SK-N-SH (cell line): ENCODE results near the gene ADNP2. TPM values are rescaled to one million over a fixed set of nuclear protein-coding genes. Genes with fewer than 3 reads are reported as not detected.

ENCODE experiments used
- CTCF ChIA-PET: fragments of 300-600, 350-600 bp; formaldehyde crosslinking; extraction: SDS; loops from one replicate; lab custom pipeline; 2021; lab: Yijun Ruan, JAX
- POLR2A ChIA-PET: fragments of 350-600 bp; sonication (Branson Sonifier 250); formaldehyde crosslinking; extraction: SDS; loops from one replicate; lab custom pipeline; 2020; ENCODE audit warnings: antibody characterized with exemption, inconsistent platforms; lab: Yijun Ruan, JAX
- DNase-seq: peaks from one replicate; pipeline ENCODE4 v3.0.0; 2012
- H2AFZ ChIP-seq: fragments of 200-600 bp; sonication (generic); 2 replicates; pipeline ENCODE4 v1.8.1; 2016; ENCODE audit warnings: antibody characterized with exemption, mild to moderate bottlenecking, low read depth
- H3F3A ChIP-seq: fragments of 200-600 bp; sonication (generic); replicated peaks from 2 replicates; pipeline ENCODE3; 2016; ENCODE audit warnings: antibody characterized with exemption, mild to moderate bottlenecking; ENCODE audit not compliant: insufficient read depth
- H3K27ac ChIP-seq, 2 experiments: fragments of 200-500 bp in 1 of 2; fragments of 200-600 bp in 1 of 2; sonication (Bioruptor generic) in 1 of 2; sonication (generic), shearing (Covaris generic) in 1 of 2; 2 replicates each; pipeline versions ENCODE4 v1.5.1 to v1.6.1; 2014 to 2016; ENCODE audit warnings: low read depth in 2 of 2, inconsistent platforms in 1 of 2, low read length in 1 of 2, mild to moderate bottlenecking in 1 of 2, mixed read lengths in 1 of 2
- H3K27me3 ChIP-seq: fragments of 200-600 bp; sonication (generic), shearing (Covaris generic); 2 replicates; pipeline ENCODE4 v1.6.1; 2016; ENCODE audit warnings: mixed run types; ENCODE audit not compliant: insufficient read depth
- H3K36me3 ChIP-seq, 2 experiments: fragments of 200-500 bp in 1 of 2; fragments of 200-600 bp in 1 of 2; sonication (Bioruptor generic) in 1 of 2; sonication (generic) in 1 of 2; replicated peaks in 1 of 2; 2 replicates each; pipeline versions ENCODE3 to v1.5.1; 2014 to 2016; ENCODE audit warnings: low read length in 1 of 2, mild to moderate bottlenecking in 1 of 2; ENCODE audit not compliant: insufficient read depth in 2 of 2, control insufficient read depth in 1 of 2
- H3K4me1 ChIP-seq, 2 experiments: fragments of 200-500 bp in 1 of 2; fragments of 200-600 bp in 1 of 2; sonication (Bioruptor generic) in 1 of 2; sonication (generic), shearing (Covaris generic) in 1 of 2; 2 replicates each; pipeline versions ENCODE4 v1.5.1 to v1.6.1; 2014 to 2016; ENCODE audit warnings: low read depth in 1 of 2, low read length in 1 of 2, mixed run types in 1 of 2; ENCODE audit not compliant: insufficient read depth in 2 of 2, control insufficient read depth in 1 of 2
- H3K4me2 ChIP-seq: fragments of 200-600 bp; sonication (generic), shearing (Covaris generic); 2 replicates; pipeline ENCODE4 v1.6.1; 2017; ENCODE audit warnings: mixed run types
- H3K4me3 ChIP-seq, 2 experiments: fragments of 200-500 bp in 1 of 2; fragments of 200-600 bp in 1 of 2; sonication (Bioruptor generic) in 1 of 2; sonication (generic), shearing (Covaris generic) in 1 of 2; 2 replicates each; pipeline versions ENCODE4 v1.5.1 to v1.8.1; 2014 to 2016; ENCODE audit warnings: low read depth in 2 of 2, inconsistent platforms in 1 of 2, low read length in 1 of 2, mild to moderate bottlenecking in 1 of 2, mixed read lengths in 1 of 2, moderate library complexity in 1 of 2
- H3K79me2 ChIP-seq: fragments of 200-600 bp; sonication (generic); 2 replicates; pipeline ENCODE4 v1.8.1; 2017; ENCODE audit warnings: mild to moderate bottlenecking; ENCODE audit not compliant: insufficient read depth
- H3K9ac ChIP-seq: fragments of 200-600 bp; sonication (generic); 2 replicates; pipeline ENCODE4 v1.6.1; 2017; ENCODE audit warnings: mixed run types
- H3K9me2 ChIP-seq: fragments of 200-600 bp; sonication (generic); 2 replicates; pipeline ENCODE4 v1.6.1; 2017; ENCODE audit warnings: mixed run types
- H3K9me3 ChIP-seq: fragments of 200-600 bp; sonication (generic); 2 replicates; pipeline ENCODE4 v1.6.1; 2017; ENCODE audit warnings: mixed run types, mild to moderate bottlenecking, moderate library complexity
- H4K20me1 ChIP-seq: fragments of 200-600 bp; sonication (generic); 2 replicates; pipeline ENCODE4 v1.6.1; 2017; ENCODE audit warnings: mild to moderate bottlenecking, mixed run types; ENCODE audit not compliant: insufficient read depth
- CHD2 ChIP-seq: fragments of 150-350 bp; IDR thresholded peaks from 2 replicates; pipeline ENCODE4 v1.6.1; 2018; ENCODE audit warnings: low read length; ENCODE audit not compliant: partially characterized antibody
- EP300 ChIP-seq, 2 experiments: IDR thresholded peaks; 2 replicates each; pipeline versions ENCODE4 v1.4.0 to v1.6.1; 2012; ENCODE audit warnings: borderline replicate concordance in 1 of 2, low read depth in 1 of 2, low read length in 1 of 2
- EZH2phosphoT487 ChIP-seq: fragments of 200-600 bp; sonication (generic); IDR thresholded peaks from 2 replicates; pipeline ENCODE4 v1.6.1; 2017; ENCODE audit warnings: low read depth, mixed run types, mild to moderate bottlenecking, antibody characterized with exemption, moderate library complexity, borderline replicate concordance
- FOSL2 ChIP-seq: IDR thresholded peaks from 2 replicates; pipeline ENCODE4 v1.4.0; 2012; ENCODE audit warnings: low read depth, mild to moderate bottlenecking, moderate library complexity, borderline replicate concordance
- FOXJ3 ChIP-seq: sonication (generic); formaldehyde crosslinking; IDR thresholded peaks from 2 replicates; pipeline ENCODE4 v1.5.1; 2020; ENCODE audit warnings: mild to moderate bottlenecking, missing genetic modification reagents
- FOXM1 ChIP-seq: IDR thresholded peaks from 2 replicates; pipeline ENCODE4 v1.4.0; 2012; ENCODE audit warnings: low read depth, mild to moderate bottlenecking
- IRF3 ChIP-seq: fragments of 150-350 bp; IDR thresholded peaks from 2 replicates; pipeline ENCODE4 v1.6.1; 2016; ENCODE audit warnings: mild to moderate bottlenecking, low read depth, low read length
- JUND ChIP-seq: IDR thresholded peaks from 2 replicates; pipeline ENCODE4 v1.4.0; 2012
- MAX ChIP-seq: IDR thresholded peaks from 2 replicates; pipeline ENCODE4 v1.4.0; 2012; ENCODE audit warnings: low read depth
- MEF2A ChIP-seq: IDR thresholded peaks from 2 replicates; pipeline ENCODE4 v1.4.0; 2012; ENCODE audit warnings: low read depth, borderline replicate concordance
- MXI1 ChIP-seq: IDR thresholded peaks from 2 replicates; pipeline ENCODE4 v1.6.1; 2012; ENCODE audit warnings: mild to moderate bottlenecking, low read depth, low read length, improper control_type of control experiment
- NFIC ChIP-seq: IDR thresholded peaks from 2 replicates; pipeline ENCODE4 v1.4.0; 2012; ENCODE audit warnings: borderline replicate concordance
- PBX3 ChIP-seq: IDR thresholded peaks from 2 replicates; pipeline ENCODE4; 2012
- POLR2AphosphoS5 ChIP-seq: IDR thresholded peaks from 2 replicates; pipeline ENCODE4 v1.6.1; 2012; ENCODE audit warnings: low read depth, low read length
- RCOR1 ChIP-seq: fragments of 150-350 bp; IDR thresholded peaks from 2 replicates; pipeline ENCODE4 v1.6.1; 2017; ENCODE audit warnings: antibody characterized with exemption, low read length
- RXRA ChIP-seq: IDR thresholded peaks from 2 replicates; pipeline ENCODE4 v1.4.0; 2012; ENCODE audit warnings: low read depth, mild to moderate bottlenecking, borderline replicate concordance
- SMC3 ChIP-seq: IDR thresholded peaks from 2 replicates; pipeline ENCODE4 v1.6.1; 2012; ENCODE audit warnings: low read depth, low read length, improper control_type of control experiment
- TAF1 ChIP-seq: IDR thresholded peaks from 2 replicates; pipeline ENCODE4 v1.6.1; 2012; ENCODE audit warnings: low read depth, mild to moderate bottlenecking, low read length, moderate library complexity, borderline replicate concordance
- TEAD4 ChIP-seq: IDR thresholded peaks from 2 replicates; pipeline ENCODE4 v1.4.0; 2012; ENCODE audit warnings: mild to moderate bottlenecking, borderline replicate concordance; ENCODE audit not compliant: insufficient read depth
- USF1 ChIP-seq: IDR thresholded peaks from 2 replicates; pipeline ENCODE4 v1.4.0; 2012; ENCODE audit warnings: low read depth, borderline replicate concordance
- YY1 ChIP-seq: IDR thresholded peaks from 2 replicates; pipeline ENCODE4 v1.4.0; 2012; ENCODE audit warnings: low read depth, mild to moderate bottlenecking
- ZBTB33 ChIP-seq: IDR thresholded peaks from 2 replicates; pipeline ENCODE4 v1.4.0; 2012; ENCODE audit warnings: low read depth, borderline replicate concordance
- WGBS: methylation state at CpG from one replicate; pipeline ENCODE4 v1.1.6; 2017; ENCODE audit warnings: low lambda C conversion rate; 5-methylcytosine and 5-hydroxymethylcytosine counted together
- polyA plus RNA-seq, 3 experiments: library from polyadenylated mRNA; depleted of rRNA; stranded (reverse); fragments of >200 nt; gene quantifications; 2 replicates each; pipeline ENCODE4 v1.2.3, GENCODE V29; 2012

Gene ADNP2
- polyA plus RNA-seq, 1 of the 3 experiments (the other 2 are of a cell fraction), result 4.3 TPM

- H3K79me2 ChIP-seq, result no peaks in the 10 kb centered on the region
- no peak for DNase-seq
- ChIA-PET CTCF (interaction anchor here (1.0 to 2.6 kb wide), 2 partner anchors 8 to 12 kb away, joined by 9 to 17 read pairs; no protein-coding TSS in a partner anchor), POLR2A (no interaction called here)
- H3K4me2 ChIP-seq, result no peak overlapping the region
- no peak overlapping the region for H3K4me3 ChIP-seq
- H3K9me2 ChIP-seq, result no peaks in the 10 kb centered on the region
- H3K9me3 ChIP-seq, result no peaks in the 10 kb centered on the region
- H3K4me1 ChIP-seq, result no peaks in the 10 kb centered on the region
- no peaks in the 10 kb centered on the region for H3K27me3 ChIP-seq
- no peaks in the 10 kb centered on the region for H4K20me1 ChIP-seq
- TF ChIP-seq POLR2AphosphoS5 (no peak), FOSL2 (peak; percentile 45; the same call in 1 of the 2 replicates), EZH2phosphoT487 (no peak), MAX (no peak), CHD2 (no peak), RXRA (no peak)
- no peak overlapping the region for H2AFZ ChIP-seq
- no peak overlapping the region for H3K9ac ChIP-seq
- no peaks in the 10 kb centered on the region for H3F3A ChIP-seq
- no peaks in the 10 kb centered on the region for H3K36me3 ChIP-seq
- no peak overlapping the region for H3K27ac ChIP-seq
- WGBS, result 84% methylated on average over 17 of the region's 17 CpGs
Measured at GRCh38 chr18:80169607-80170006, 60.5 kb downstream of the ADNP2 start.

- no peaks in the 10 kb centered on the region for H3F3A ChIP-seq
- no peak for TF ChIP-seq EP300 (IDR thresholded peaks at IDR 0.05; ENCODE audit: borderline replicate concordance in 1 of 2, low read depth in 1 of 2, low read length in 1 of 2)
- TF ChIP-seq IRF3, result no peak
- no peak for TF ChIP-seq ZBTB33
- no peak for TF ChIP-seq FOSL2
- TF ChIP-seq JUND, result no peak
- no peak for TF ChIP-seq TEAD4
- no peak for TF ChIP-seq NFIC
- TF ChIP-seq MAX, result no peak
- TF ChIP-seq FOXM1, result no peak
- TF ChIP-seq MEF2A, result no peak
- no peak for TF ChIP-seq TAF1
- TF ChIP-seq PBX3, result no peak
- TF ChIP-seq RCOR1, result no peak
- no peak for TF ChIP-seq CHD2
- TF ChIP-seq FOXJ3 (CRISPR knock-in tag), result no peak
- no peak for TF ChIP-seq POLR2AphosphoS5
- no peak for TF ChIP-seq YY1
- TF ChIP-seq USF1, result no peak
- TF ChIP-seq MXI1, result no peak
- TF ChIP-seq SMC3, result no peak
- H3K36me3 ChIP-seq, result no peaks in the 10 kb centered on the region
- ChIA-PET POLR2A (no interaction called here), CTCF (interaction anchor here (0.7 to 2.6 kb wide), 10 partner anchors 9 to 86 kb away, joined by 3 to 17 read pairs (median 4); partner anchors contain the start of gene PARD6G)
- H3K4me1 ChIP-seq, result no peaks in the 10 kb centered on the region
- H3K27me3 ChIP-seq, result no peaks in the 10 kb centered on the region
- DNase-seq, result no peak
- WGBS, result 88% methylated on average over 7 of the region's 7 CpGs
- H4K20me1 ChIP-seq, result no peaks in the 10 kb centered on the region
- no peak overlapping the region for H3K9ac ChIP-seq
- no peak overlapping the region for H2AFZ ChIP-seq
- no peaks in the 10 kb centered on the region for H3K9me3 ChIP-seq
- H3K4me2 ChIP-seq, result no peak overlapping the region
- H3K4me3 ChIP-seq, result no peak overlapping the region
- no peaks in the 10 kb centered on the region for H3K79me2 ChIP-seq
- H3K9me2 ChIP-seq, result no peaks in the 10 kb centered on the region
- no peak overlapping the region for H3K27ac ChIP-seq
Measured at GRCh38 chr18:80170395-80171053, 61.5 kb downstream of the ADNP2 start.
